Panc1 (cell line): ENCODE data around the gene CIAO1. TPM values are rescaled to one million over a fixed set of nuclear protein-coding genes. Genes with fewer than 3 reads are reported as not detected.
"Not testable (repeated sequence)": the region's sequence is repeated elsewhere in the genome, so short reads cannot be mapped to it uniquely, and the experiment has no call there.

ENCODE experiments used
- ATAC-seq: fragments of 200-7000 bp; cut with Tn5 transposase; 2 replicates; pipeline ENCODE4 v1.9.1; 2020; ENCODE audit warnings: mild to moderate bottlenecking, moderate library complexity
- BruUV-seq: library from RNA; stranded (reverse); fragments of 400-500 nt; replicated peaks from 2 replicates; lab custom pipeline; 2021; lab: Mats Ljungman, UMichigan
- CTCF ChIA-PET: fragments of 300-600 bp; sonication (Branson Sonifier 250); formaldehyde crosslinking; loops from one replicate; lab custom pipeline; 2022; ENCODE audit warnings: antibody characterized with exemption; lab: Charles Lee
- POLR2A ChIA-PET: fragments of 300-600 bp; sonication (Branson Sonifier 250); formaldehyde crosslinking; loops from one replicate; lab custom pipeline; 2022; ENCODE audit warnings: antibody characterized with exemption; lab: Charles Lee
- DNase-seq: peaks from one replicate; pipeline ENCODE4 v3.0.0-alpha.2; 2010; ENCODE audit warnings: low read depth, low spot score
- H3K27ac ChIP-seq: 2 replicates; pipeline ENCODE4 v1.5.1; 2011; ENCODE audit warnings: mild to moderate bottlenecking, low read length, inconsistent platforms
- H3K27me3 ChIP-seq: fragments of 200-500 bp; sonication (Bioruptor generic); 2 replicates; pipeline ENCODE4 v1.6.0; 2014; ENCODE audit warnings: low read length, inconsistent platforms; ENCODE audit not compliant: control insufficient read depth, insufficient read depth
- H3K36me3 ChIP-seq: fragments of 200-500 bp; sonication (Bioruptor generic); 2 replicates; pipeline ENCODE4 v1.5.1; 2014; ENCODE audit warnings: inconsistent platforms, mild to moderate bottlenecking, low read length, moderate library complexity; ENCODE audit not compliant: control insufficient read depth, insufficient read depth
- H3K4me1 ChIP-seq: 2 replicates; pipeline ENCODE4 v1.5.1; 2011; ENCODE audit warnings: inconsistent platforms, mild to moderate bottlenecking, low read length, moderate library complexity; ENCODE audit not compliant: control insufficient read depth, insufficient read depth
- H3K4me3 ChIP-seq, 2 experiments: 2 replicates each; pipeline ENCODE4 v1.5.1; 2011 to 2012; ENCODE audit warnings: low read depth in 2 of 2, low read length in 2 of 2, mild to moderate bottlenecking in 2 of 2, inconsistent platforms in 1 of 2, moderate library complexity in 1 of 2
- H3K9me3 ChIP-seq: fragments of 200-500 bp; sonication (Bioruptor generic); 2 replicates; pipeline ENCODE4 v1.5.1; 2014; ENCODE audit warnings: low read depth, mild to moderate bottlenecking, inconsistent platforms, low read length, moderate library complexity; ENCODE audit not compliant: control insufficient read depth, insufficient read depth
- POLR2AphosphoS5 ChIP-seq: IDR thresholded peaks from 2 replicates; pipeline ENCODE4 v1.6.1; 2012; ENCODE audit warnings: mild to moderate bottlenecking, low read depth, low read length, moderate library complexity
- SIN3A ChIP-seq: IDR thresholded peaks from 2 replicates; pipeline ENCODE4 v1.6.1; 2012; ENCODE audit warnings: low read depth, mild to moderate bottlenecking, low read length, moderate library complexity, borderline replicate concordance; ENCODE audit not compliant: insufficient read depth
- TCF7L2 ChIP-seq: IDR thresholded peaks from 2 replicates; pipeline ENCODE4 v1.6.1; 2011; ENCODE audit warnings: mild to moderate bottlenecking, low read depth, low read length, inconsistent platforms
- in situ Hi-C: cut with HindIII; loops from 2 replicates; pipeline ENCODE4 v1.10.0; 2016; ENCODE audit warnings: low sequenced_read_pairs, low pct_unique_long_range_greater_than_20kb
- intact Hi-C: fragments of 100-400 bp; cut with micrococcal nuclease; formaldehyde crosslinking; loops from one replicate; pipeline ENCODE4 v1.10.0; 2022; ENCODE audit not compliant: unreplicated experiment
- total RNA-seq: library from RNA; stranded (reverse); gene quantifications from one replicate; pipeline ENCODE4 v1.2.1, GENCODE V29; 2021; ENCODE audit not compliant: unreplicated experiment
- TF ChIP-seq, protein P1 (sequence below), 2 experiments: IDR thresholded peaks; 2 replicates each; pipeline ENCODE4 v1.6.1; 2011 to 2012; ENCODE audit warnings: low read depth in 2 of 2, control low read depth in 1 of 2, low read length in 1 of 2, mild to moderate bottlenecking in 1 of 2, moderate library complexity in 1 of 2; ENCODE audit not compliant: insufficient read depth in 1 of 2
- TF ChIP-seq, protein P2 (sequence below): fragments of 450-650 bp; IDR thresholded peaks from 2 replicates; pipeline ENCODE4 v1.5.1; 2017; ENCODE audit warnings: mild to moderate bottlenecking

Gene CIAO1
- total RNA-seq, 1 experiment from 2014 or later, result 85.5 TPM

DNA sequence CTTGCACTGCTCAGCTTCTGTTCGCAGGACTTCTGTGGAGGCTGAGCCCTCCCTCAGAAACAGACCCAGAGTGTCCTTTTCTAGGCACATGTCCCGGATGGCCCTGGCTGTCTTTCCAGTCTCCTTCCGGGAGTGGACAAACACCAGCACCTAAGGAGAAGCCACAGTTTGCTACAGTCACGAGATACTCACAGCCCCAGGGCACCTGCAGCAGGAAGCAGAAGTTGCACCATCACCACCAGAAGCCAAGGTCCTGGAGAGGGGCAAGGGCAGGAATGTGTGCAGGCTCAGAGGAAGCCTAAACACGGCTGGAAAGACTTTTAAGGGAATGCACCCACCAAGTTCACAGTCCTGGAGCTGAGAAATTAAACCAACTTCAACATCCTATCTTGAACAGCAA lies 25.7 kb downstream of the CIAO1 start:
- intact Hi-C loops (no loop called here), in situ Hi-C loops (no loop called here)
- CTCF ChIA-PET, result no interaction called here
- POLR2A ChIA-PET, result no interaction called here
- H3K4me3 ChIP-seq, result no peak overlapping the region
- TF ChIP-seq POLR2AphosphoS5, result no peak
- no peak for TF ChIP-seq TCF7L2
- H3K27me3 ChIP-seq, result no peaks in the 10 kb centered on the region
- H3K27ac ChIP-seq, result no peak overlapping the region
- no peaks in the 10 kb centered on the region for H3K9me3 ChIP-seq
- no TSS peak for BruUV-seq
- no peaks in the 10 kb centered on the region for H3K4me1 ChIP-seq
- ATAC-seq, result no peak
- peaks cover 79% of the 10 kb centered on the region for H3K36me3 ChIP-seq
- DNase-seq, result no peak

DNA sequence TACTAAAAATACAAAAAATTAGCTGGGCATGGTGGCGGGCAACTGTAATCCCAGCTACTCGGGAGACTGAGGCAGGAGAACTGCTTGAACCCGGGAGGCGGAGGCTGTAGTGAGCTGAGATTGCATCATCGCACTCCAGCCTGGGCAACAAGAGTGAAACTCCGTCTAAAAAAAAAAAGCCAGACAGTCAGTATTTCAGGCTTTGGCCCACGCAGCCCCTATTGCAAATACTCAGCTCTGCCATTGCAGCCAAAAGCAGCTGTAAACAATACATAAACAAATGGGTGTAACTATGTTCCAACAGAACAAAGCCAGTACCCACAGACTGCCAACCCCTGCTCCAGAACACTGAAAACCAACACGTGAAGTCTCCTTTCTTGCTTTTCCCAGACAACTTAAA lies 28.2 kb downstream of the CIAO1 start:
- CTCF ChIA-PET, result interaction anchor here (0.7 kb wide), 1 partner anchor 11 kb away, joined by 4 read pairs; the partner anchor contains the start of gene SNRNP200
- in situ Hi-C loops, POLR2A ChIA-PET, H3K9me3 ChIP-seq, DNase-seq, H3K27me3 ChIP-seq, ATAC-seq, BruUV-seq, H3K4me1 ChIP-seq, H3K4me3 ChIP-seq, intact Hi-C loops, H3K27ac ChIP-seq: not testable (repeated sequence)
- peaks cover 76% of the 10 kb centered on the region for H3K36me3 ChIP-seq

DNA sequence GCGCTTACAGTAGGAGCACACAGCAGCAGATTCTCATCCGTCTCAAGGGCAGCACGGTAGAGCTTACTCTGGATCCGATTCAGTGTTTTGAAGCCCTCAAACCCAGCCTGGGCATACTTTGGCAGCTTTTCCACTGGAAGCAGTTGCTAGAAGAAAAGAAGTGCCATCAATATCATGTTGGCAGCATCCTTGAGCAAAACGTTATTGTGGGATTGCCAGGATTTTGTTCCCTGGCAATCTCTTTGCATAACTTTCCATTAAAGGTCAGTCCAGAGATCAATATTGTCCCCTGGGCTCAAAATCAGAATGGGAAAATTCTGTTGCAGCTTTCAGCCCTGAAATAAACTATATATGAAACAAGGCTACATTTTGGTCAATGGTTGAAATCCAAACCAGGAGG lies 30.9 kb downstream of the CIAO1 start:
- Histone ChIP-seq H3K36me3 (peaks cover 74% of the 10 kb centered on the region), H3K9me3 (no peaks in the 10 kb centered on the region), H3K27me3 (no peaks in the 10 kb centered on the region), H3K27ac (no peak overlapping the region), H3K4me3 (no peak overlapping the region), H3K4me1 (peaks cover 1% of the 10 kb centered on the region; the same call in 1 of the 2 replicates)
- no peak for DNase-seq
- no peak for ATAC-seq
- ChIA-PET CTCF (no interaction called here), POLR2A (no interaction called here)
- in situ Hi-C loops, result no loop called here
- TF ChIP-seq, protein P1, sequence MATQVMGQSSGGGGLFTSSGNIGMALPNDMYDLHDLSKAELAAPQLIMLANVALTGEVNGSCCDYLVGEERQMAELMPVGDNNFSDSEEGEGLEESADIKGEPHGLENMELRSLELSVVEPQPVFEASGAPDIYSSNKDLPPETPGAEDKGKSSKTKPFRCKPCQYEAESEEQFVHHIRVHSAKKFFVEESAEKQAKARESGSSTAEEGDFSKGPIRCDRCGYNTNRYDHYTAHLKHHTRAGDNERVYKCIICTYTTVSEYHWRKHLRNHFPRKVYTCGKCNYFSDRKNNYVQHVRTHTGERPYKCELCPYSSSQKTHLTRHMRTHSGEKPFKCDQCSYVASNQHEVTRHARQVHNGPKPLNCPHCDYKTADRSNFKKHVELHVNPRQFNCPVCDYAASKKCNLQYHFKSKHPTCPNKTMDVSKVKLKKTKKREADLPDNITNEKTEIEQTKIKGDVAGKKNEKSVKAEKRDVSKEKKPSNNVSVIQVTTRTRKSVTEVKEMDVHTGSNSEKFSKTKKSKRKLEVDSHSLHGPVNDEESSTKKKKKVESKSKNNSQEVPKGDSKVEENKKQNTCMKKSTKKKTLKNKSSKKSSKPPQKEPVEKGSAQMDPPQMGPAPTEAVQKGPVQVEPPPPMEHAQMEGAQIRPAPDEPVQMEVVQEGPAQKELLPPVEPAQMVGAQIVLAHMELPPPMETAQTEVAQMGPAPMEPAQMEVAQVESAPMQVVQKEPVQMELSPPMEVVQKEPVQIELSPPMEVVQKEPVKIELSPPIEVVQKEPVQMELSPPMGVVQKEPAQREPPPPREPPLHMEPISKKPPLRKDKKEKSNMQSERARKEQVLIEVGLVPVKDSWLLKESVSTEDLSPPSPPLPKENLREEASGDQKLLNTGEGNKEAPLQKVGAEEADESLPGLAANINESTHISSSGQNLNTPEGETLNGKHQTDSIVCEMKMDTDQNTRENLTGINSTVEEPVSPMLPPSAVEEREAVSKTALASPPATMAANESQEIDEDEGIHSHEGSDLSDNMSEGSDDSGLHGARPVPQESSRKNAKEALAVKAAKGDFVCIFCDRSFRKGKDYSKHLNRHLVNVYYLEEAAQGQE (IDR thresholded peaks at IDR 0.05; ENCODE audit: insufficient read depth in 1 of 2, low read depth in 2 of 2, low read length in 1 of 2), result no peak
- no peak for TF ChIP-seq SIN3A
- TF ChIP-seq, protein P2, sequence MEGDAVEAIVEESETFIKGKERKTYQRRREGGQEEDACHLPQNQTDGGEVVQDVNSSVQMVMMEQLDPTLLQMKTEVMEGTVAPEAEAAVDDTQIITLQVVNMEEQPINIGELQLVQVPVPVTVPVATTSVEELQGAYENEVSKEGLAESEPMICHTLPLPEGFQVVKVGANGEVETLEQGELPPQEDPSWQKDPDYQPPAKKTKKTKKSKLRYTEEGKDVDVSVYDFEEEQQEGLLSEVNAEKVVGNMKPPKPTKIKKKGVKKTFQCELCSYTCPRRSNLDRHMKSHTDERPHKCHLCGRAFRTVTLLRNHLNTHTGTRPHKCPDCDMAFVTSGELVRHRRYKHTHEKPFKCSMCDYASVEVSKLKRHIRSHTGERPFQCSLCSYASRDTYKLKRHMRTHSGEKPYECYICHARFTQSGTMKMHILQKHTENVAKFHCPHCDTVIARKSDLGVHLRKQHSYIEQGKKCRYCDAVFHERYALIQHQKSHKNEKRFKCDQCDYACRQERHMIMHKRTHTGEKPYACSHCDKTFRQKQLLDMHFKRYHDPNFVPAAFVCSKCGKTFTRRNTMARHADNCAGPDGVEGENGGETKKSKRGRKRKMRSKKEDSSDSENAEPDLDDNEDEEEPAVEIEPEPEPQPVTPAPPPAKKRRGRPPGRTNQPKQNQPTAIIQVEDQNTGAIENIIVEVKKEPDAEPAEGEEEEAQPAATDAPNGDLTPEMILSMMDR, result no peak
- TF ChIP-seq POLR2AphosphoS5, result no peak
- TF ChIP-seq TCF7L2, result no peak
- intact Hi-C loops, result no loop called here
- BruUV-seq, result no TSS peak
